GM12865 (cell line): ENCODE data around the gene ESF1.

Experiments
- DNase-seq: peaks from one replicate; pipeline ENCODE4 v3.0.0; 2010; ENCODE audit warnings: low read depth
- H3K4me3 ChIP-seq: 2 replicates; pipeline ENCODE4 v1.5.1; 2011; ENCODE audit warnings: mild to moderate bottlenecking, low read depth, low read length, control low read depth
- TF ChIP-seq, protein P1 (sequence below): IDR thresholded peaks from 2 replicates; pipeline ENCODE4 v1.5.1; 2011; ENCODE audit warnings: low read length, control low read depth, low read depth, inconsistent platforms; ENCODE audit not compliant: insufficient read depth; ENCODE audit errors: missing control alignments

Gene ESF1

DNA sequence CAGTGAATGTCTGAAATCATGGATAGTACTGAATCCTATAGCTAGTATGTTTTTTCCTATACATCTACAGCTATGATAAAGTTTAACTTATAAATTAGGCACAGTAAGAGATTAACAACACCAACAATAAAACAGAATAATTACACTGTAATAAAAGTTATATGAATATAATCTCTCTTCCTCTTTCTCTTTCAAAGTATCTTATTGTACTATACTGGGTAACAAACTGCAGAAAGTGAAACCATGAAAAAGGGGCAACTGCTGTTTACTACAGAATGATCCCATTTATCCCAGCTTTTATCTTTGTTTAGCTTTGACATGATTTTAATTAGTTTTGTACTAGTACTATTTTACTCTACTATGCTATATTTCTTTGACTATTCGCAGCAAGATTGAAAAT is 25.8 kb downstream of the ESF1 start:
- H3K4me3 ChIP-seq: no peak overlapping the region
- TF ChIP-seq, protein P1, sequence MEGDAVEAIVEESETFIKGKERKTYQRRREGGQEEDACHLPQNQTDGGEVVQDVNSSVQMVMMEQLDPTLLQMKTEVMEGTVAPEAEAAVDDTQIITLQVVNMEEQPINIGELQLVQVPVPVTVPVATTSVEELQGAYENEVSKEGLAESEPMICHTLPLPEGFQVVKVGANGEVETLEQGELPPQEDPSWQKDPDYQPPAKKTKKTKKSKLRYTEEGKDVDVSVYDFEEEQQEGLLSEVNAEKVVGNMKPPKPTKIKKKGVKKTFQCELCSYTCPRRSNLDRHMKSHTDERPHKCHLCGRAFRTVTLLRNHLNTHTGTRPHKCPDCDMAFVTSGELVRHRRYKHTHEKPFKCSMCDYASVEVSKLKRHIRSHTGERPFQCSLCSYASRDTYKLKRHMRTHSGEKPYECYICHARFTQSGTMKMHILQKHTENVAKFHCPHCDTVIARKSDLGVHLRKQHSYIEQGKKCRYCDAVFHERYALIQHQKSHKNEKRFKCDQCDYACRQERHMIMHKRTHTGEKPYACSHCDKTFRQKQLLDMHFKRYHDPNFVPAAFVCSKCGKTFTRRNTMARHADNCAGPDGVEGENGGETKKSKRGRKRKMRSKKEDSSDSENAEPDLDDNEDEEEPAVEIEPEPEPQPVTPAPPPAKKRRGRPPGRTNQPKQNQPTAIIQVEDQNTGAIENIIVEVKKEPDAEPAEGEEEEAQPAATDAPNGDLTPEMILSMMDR: no peak
- DNase-seq: no peak

DNA sequence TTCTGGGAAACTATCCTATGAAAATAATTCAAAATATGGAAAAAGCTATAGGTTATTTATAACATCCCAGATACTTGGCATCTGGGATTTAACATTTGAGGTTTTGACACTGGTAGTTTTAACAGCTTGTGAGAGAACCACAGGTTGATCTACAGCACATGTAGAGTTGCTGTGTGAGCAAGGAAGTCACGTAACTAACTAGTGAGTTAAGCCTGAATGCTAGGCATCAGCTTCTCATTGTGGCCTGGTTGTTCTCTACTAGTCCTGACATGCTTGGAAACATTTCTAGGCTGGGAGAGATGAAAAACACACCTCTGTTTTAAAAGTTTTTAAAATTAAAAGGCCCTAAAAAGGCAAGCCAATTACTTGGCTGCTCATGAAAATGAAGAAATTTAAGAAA is 28.2 kb downstream of the ESF1 start:
- DNase-seq: no peak
- TF ChIP-seq, protein P1: no peak
- H3K4me3 ChIP-seq: no peak overlapping the region

DNA sequence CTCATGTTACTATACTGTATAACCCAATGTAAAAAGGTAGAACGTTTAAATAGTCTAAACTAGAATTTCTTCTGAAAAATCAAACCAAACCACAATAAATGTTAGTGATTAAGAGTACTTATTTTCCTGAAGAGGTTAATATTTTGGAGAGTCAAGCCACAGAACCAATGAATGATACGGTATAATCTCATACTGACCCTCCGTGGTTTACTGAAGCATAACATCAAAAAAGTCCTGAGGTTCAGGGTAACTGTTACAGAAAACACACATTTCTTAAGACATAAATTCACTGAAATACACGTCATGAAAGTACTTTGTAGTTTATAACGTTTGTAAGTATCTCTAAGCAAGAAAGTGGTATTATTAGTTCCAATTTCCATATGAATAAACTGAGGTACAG is 28.9 kb downstream of the ESF1 start:
- DNase-seq: no peak
- TF ChIP-seq, protein P1: no peak
- no peak overlapping the region for H3K4me3 ChIP-seq

DNA sequence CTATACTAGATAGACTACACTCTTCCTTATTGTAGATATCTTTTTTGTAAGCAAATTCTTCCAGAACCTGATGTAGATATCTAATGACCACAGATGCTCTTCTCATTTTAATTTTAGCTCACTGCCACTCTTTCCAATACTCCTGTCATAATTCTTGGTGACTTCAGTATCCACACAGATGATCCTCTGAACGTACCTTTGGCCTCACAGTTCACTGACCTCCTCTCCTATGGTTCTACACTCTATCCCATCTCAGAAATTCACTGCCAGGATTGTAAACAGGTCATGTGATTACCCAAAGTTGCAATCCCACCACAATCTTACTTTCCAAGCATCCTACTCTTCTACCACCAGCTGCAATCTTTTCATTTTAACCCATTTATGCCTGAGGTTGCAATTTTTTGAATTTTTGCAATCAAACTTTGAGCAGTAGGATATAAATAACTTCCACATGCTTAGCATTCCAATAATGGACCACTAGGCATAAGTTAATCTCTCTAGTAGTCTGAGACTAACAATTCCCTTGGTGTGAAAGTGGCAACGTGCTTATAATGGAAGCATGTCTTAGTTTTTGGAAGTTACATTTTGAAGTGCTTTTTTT is 31.2 kb downstream of the ESF1 start:
- TF ChIP-seq, protein P1: no peak
- DNase-seq: no peak
- H3K4me3 ChIP-seq: no peak overlapping the region

DNA sequence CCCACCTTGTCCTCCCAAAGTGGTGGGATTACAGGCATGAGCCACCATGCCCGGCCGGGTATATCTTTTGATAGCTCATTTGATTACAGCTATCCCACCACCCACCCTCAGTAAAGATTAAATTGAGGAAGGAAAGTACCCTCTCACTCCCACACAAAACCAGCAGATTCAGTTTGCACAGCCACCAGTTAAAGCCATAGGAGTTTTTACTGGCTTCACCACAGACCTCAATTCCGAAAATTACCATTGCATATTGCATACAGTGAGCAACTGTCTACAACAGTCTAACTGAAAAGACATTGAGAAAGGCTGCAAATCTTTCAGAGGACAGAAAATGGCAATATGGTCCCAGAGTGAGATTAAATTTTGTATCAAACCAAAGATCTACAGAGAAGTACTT is 34.9 kb downstream of the ESF1 start:
- no peak for DNase-seq
- TF ChIP-seq, protein P1: no peak
- H3K4me3 ChIP-seq: no peak overlapping the region

DNA sequence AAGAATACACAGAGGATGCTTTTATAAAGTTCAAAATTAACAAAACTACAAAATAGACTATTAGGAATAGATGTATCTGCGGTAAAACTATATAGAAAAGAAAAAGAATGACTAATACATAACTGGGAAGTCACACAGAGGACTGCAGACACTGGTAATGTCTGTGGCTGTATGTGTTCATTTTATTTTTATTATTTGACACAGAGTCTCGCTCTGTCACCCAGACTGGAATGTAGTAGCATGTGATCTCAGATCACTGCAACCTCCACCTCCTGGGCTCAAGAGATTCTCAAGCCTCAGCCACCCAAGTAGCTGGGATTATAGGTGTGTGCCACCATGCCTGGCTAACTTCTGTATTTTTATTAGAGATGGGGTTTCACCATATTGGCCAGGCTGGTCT is 38.9 kb downstream of the ESF1 start:
- no peak for DNase-seq
- H3K4me3 ChIP-seq: no peak overlapping the region

More for the DNA sequence above, 38.9 kb downstream of the ESF1 start:
- TF ChIP-seq, protein P1: no peak
